Prostate gland (tissue), 2 donors: ENCODE measurements around the gene TRIO. TPM values are rescaled to one million over a fixed set of nuclear protein-coding genes. Genes with fewer than 3 reads are reported as not detected.

Experiments used
- DNase-seq: peaks from one replicate; pipeline ENCODE4 v3.0.0-alpha.2; 2019; ENCODE audit warnings: low spot score
- H3K27ac ChIP-seq, 2 donors: fragments of 200-600 bp; sonication (generic); 2 replicates each; pipeline ENCODE4 v1.5.1; 2017 to 2019
- H3K27me3 ChIP-seq: fragments of 200-600 bp; sonication (generic); replicated peaks from 2 replicates; pipeline ENCODE4 v1.5.1; 2019; ENCODE audit not compliant: insufficient read depth
- H3K36me3 ChIP-seq, 2 donors: fragments of 200-600 bp; sonication (generic); 1 replicate in 1 of 2; 2 replicates in 1 of 2; pipeline versions ENCODE4 v1.5.1 to v1.8.1; 2017 to 2019
- H3K4me1 ChIP-seq: fragments of 200-600 bp; sonication (generic); replicated peaks from 2 replicates; pipeline ENCODE4 v1.5.1; 2019
- H3K4me3 ChIP-seq, 2 donors: fragments of 200-600 bp; sonication (generic); 2 replicates each; pipeline ENCODE4 v1.5.1; 2017 to 2019
- H3K9me3 ChIP-seq: fragments of 200-600 bp; sonication (generic); 2 replicates; pipeline ENCODE4 v1.5.1; 2017
- CTCF ChIP-seq, 4 experiments: fragments of 200-600 bp in 2 of 4; fragments of 450-650 bp in 2 of 4; sonication (generic) in 2 of 4; IDR thresholded peaks; 1 replicate in 3 of 4; 2 replicates in 1 of 4; pipeline ENCODE4 v1.5.1; 2016 to 2019; ENCODE audit warnings: antibody characterized with exemption in 4 of 4, mild to moderate bottlenecking in 2 of 4, moderate library complexity in 2 of 4
- POLR2A ChIP-seq: fragments of 450-650 bp; IDR thresholded peaks from one replicate; pipeline ENCODE4 v1.6.1; 2016; ENCODE audit warnings: antibody characterized with exemption, mild to moderate bottlenecking
- POLR2AphosphoS5 ChIP-seq: sonication (generic); formaldehyde crosslinking; IDR thresholded peaks from one replicate; pipeline ENCODE4 v1.6.1; 2017; ENCODE audit warnings: antibody characterized with exemption
- WGBS: methylation state at CpG from one replicate; pipeline ENCODE4 v1.1.5; 2018; 5-methylcytosine and 5-hydroxymethylcytosine counted together
- intact Hi-C: fragments of 100-400 bp; cut with DNase I; formaldehyde crosslinking; loops from one replicate; pipeline ENCODE4 v1.14.2; 2022
- total RNA-seq, 2 donors: library from RNA; depleted of rRNA; stranded (reverse); fragments of >200 nt; gene quantifications; one replicate each; pipeline ENCODE4 v1.1.0, GENCODE V29; 2016

TRIO gene
- total RNA-seq, 2 donors from 2014 or later, result 90.3 to 197 TPM

- no peak for DNase-seq
- Histone ChIP-seq H3K36me3 (no peaks in the 10 kb centered on the region), H3K27ac (peak overlapping the region; percentile 29 to 47), H3K4me3 (no peak overlapping the region), H3K27me3 (no peaks in the 10 kb centered on the region), H3K4me1 (peaks cover 5% of the 10 kb centered on the region), H3K9me3 (no peaks in the 10 kb centered on the region)
- no peak for TF ChIP-seq POLR2AphosphoS5
- no peak for TF ChIP-seq POLR2A
- TF ChIP-seq CTCF (IDR thresholded peaks at IDR 0.05), result no peak
- intact Hi-C loops, result no loop called here
- WGBS, result 48% methylated on average over 16 of the region's 16 CpGs
Observed at GRCh38 chr5:14449052-14449661, 306.0 kb downstream of the TRIO start.

- no peak overlapping the region for H3K4me3 ChIP-seq
- intact Hi-C loops, result no loop called here
- H3K27ac ChIP-seq, result no peak overlapping the region
- H3K27me3 ChIP-seq, result no peaks in the 10 kb centered on the region
- H3K9me3 ChIP-seq, result no peaks in the 10 kb centered on the region
- H3K36me3 ChIP-seq, result no peaks in the 10 kb centered on the region
- no peak for DNase-seq
- TF ChIP-seq POLR2A (no peak), CTCF (IDR thresholded peaks at IDR 0.05) (no peak), POLR2AphosphoS5 (no peak)
- peaks cover 5% of the 10 kb centered on the region for H3K4me1 ChIP-seq
- 75% methylated on average over 11 of the region's 11 CpGs for WGBS
Observed at GRCh38 chr5:14450018-14450524, 306.9 kb downstream of the TRIO start.

GRCh38 chr5:14450742-14451141 lies 307.6 kb downstream of the TRIO start:
- Histone ChIP-seq H3K27ac (no peak overlapping the region), H3K4me3 (no peak overlapping the region), H3K9me3 (no peaks in the 10 kb centered on the region), H3K36me3 (no peaks in the 10 kb centered on the region), H3K4me1 (peaks cover 5% of the 10 kb centered on the region), H3K27me3 (no peaks in the 10 kb centered on the region)
- TF ChIP-seq POLR2AphosphoS5, result no peak
- no peak for TF ChIP-seq POLR2A
- no peak for TF ChIP-seq CTCF (IDR thresholded peaks at IDR 0.05)
- no peak for DNase-seq
- intact Hi-C loops, result no loop called here
- WGBS, result 90% methylated on average over 2 of the region's 2 CpGs

GRCh38 chr5:14451871-14452270 lies 308.7 kb downstream of the TRIO start:
- peak overlapping the region in 1 of 2 donors; percentile 13 for H3K27ac ChIP-seq
- no peaks in the 10 kb centered on the region for H3K36me3 ChIP-seq
- TF ChIP-seq POLR2AphosphoS5 (no peak), CTCF (IDR thresholded peaks at IDR 0.05) (no peak), POLR2A (no peak)
- no peaks in the 10 kb centered on the region for H3K27me3 ChIP-seq
- no peak for DNase-seq
- H3K4me1 ChIP-seq, result peaks cover 5% of the 10 kb centered on the region
- H3K9me3 ChIP-seq, result no peaks in the 10 kb centered on the region
- intact Hi-C loops, result no loop called here
- 87% methylated on average over 13 of the region's 13 CpGs for WGBS
- H3K4me3 ChIP-seq, result no peak overlapping the region
